Nephron (organoid): ENCODE data around the gene SYCP2.

Experiments used
- H3K27ac Mint-ChIP-seq, 3 experiments: 2 replicates each; pipeline ENCODE4 v1.8.0; 2020; ENCODE audit warnings: mixed read lengths in 3 of 3, mild to moderate bottlenecking in 2 of 3, moderate library complexity in 1 of 3
- H3K27me3 Mint-ChIP-seq: 2 replicates; pipeline ENCODE4 v1.8.0; 2021; ENCODE audit warnings: low read depth, mild to moderate bottlenecking, moderate library complexity, mixed read lengths
- H3K36me3 Mint-ChIP-seq: 2 replicates; pipeline ENCODE4 v1.8.0; 2020; ENCODE audit warnings: low read depth, mixed read lengths
- H3K4me1 Mint-ChIP-seq: 2 replicates; pipeline ENCODE4 v1.8.0; 2020; ENCODE audit warnings: mixed read lengths
- H3K4me3 Mint-ChIP-seq, 3 experiments: 2 replicates each; pipeline ENCODE4 v1.8.0; 2020; ENCODE audit warnings: mild to moderate bottlenecking in 3 of 3, mixed read lengths in 3 of 3, moderate library complexity in 2 of 3
- H3K9me3 Mint-ChIP-seq: 2 replicates; pipeline ENCODE4 v1.8.0; 2020; ENCODE audit warnings: mixed read lengths
- CTCF ChIP-seq, 3 experiments: fragments of 200-600 bp; sonication (generic); IDR thresholded peaks; one replicate each; pipeline ENCODE4 v1.5.0; 2021; ENCODE audit warnings: antibody characterized with exemption in 3 of 3; ENCODE audit not compliant: unreplicated experiment in 3 of 3

The SYCP2 gene

GRCh38 chr20:59873409-59873808 is 60.0 kb downstream of the SYCP2 start:
- H3K4me1 Mint-ChIP-seq: no peaks in the 10 kb centered on the region
- H3K4me3 Mint-ChIP-seq: no peak overlapping the region
- no peaks in the 10 kb centered on the region for H3K9me3 Mint-ChIP-seq
- H3K27me3 Mint-ChIP-seq: peaks cover 8% of the 10 kb centered on the region
- no peaks in the 10 kb centered on the region for H3K36me3 Mint-ChIP-seq
- TF ChIP-seq CTCF (IDR thresholded peaks at IDR 0.05; ENCODE audit: unreplicated experiment in 3 of 3): no peak
- H3K27ac Mint-ChIP-seq: no peak overlapping the region

GRCh38 chr20:59871096-59871495 is 62.3 kb downstream of the SYCP2 start:
- Mint-ChIP-seq H3K4me3 (no peak overlapping the region), H3K27ac (no peak overlapping the region), H3K9me3 (no peaks in the 10 kb centered on the region), H3K27me3 (peaks cover 8% of the 10 kb centered on the region), H3K36me3 (no peaks in the 10 kb centered on the region), H3K4me1 (no peaks in the 10 kb centered on the region)
- no peak for TF ChIP-seq CTCF (IDR thresholded peaks at IDR 0.05; ENCODE audit: unreplicated experiment in 3 of 3)

- peaks cover 20% of the 10 kb centered on the region for H3K27me3 Mint-ChIP-seq
- no peak for TF ChIP-seq CTCF (IDR thresholded peaks at IDR 0.05; ENCODE audit: unreplicated experiment in 3 of 3)
- no peaks in the 10 kb centered on the region for H3K36me3 Mint-ChIP-seq
- no peaks in the 10 kb centered on the region for H3K4me1 Mint-ChIP-seq
- no peak overlapping the region for H3K4me3 Mint-ChIP-seq
- no peak overlapping the region for H3K27ac Mint-ChIP-seq
- H3K9me3 Mint-ChIP-seq: no peaks in the 10 kb centered on the region
Observed at GRCh38 chr20:59866338-59866737, 67.1 kb downstream of the SYCP2 start.

GRCh38 chr20:59864726-59865125 is 68.7 kb downstream of the SYCP2 start:
- no peak for TF ChIP-seq CTCF (IDR thresholded peaks at IDR 0.05; ENCODE audit: unreplicated experiment in 3 of 3)
- H3K27ac Mint-ChIP-seq: no peak overlapping the region
- peaks cover 22% of the 10 kb centered on the region for H3K27me3 Mint-ChIP-seq
- H3K4me3 Mint-ChIP-seq: no peak overlapping the region
- H3K36me3 Mint-ChIP-seq: no peaks in the 10 kb centered on the region
- no peaks in the 10 kb centered on the region for H3K9me3 Mint-ChIP-seq
- no peaks in the 10 kb centered on the region for H3K4me1 Mint-ChIP-seq

- Mint-ChIP-seq H3K4me3 (no peak overlapping the region), H3K36me3 (no peaks in the 10 kb centered on the region), H3K27ac (no peak overlapping the region), H3K4me1 (no peaks in the 10 kb centered on the region), H3K27me3 (peaks cover 25% of the 10 kb centered on the region), H3K9me3 (peaks cover 4% of the 10 kb centered on the region)
- no peak for TF ChIP-seq CTCF (IDR thresholded peaks at IDR 0.05; ENCODE audit: unreplicated experiment in 3 of 3)
Observed at GRCh38 chr20:59863058-59863457, 70.4 kb downstream of the SYCP2 start.

- H3K27me3 Mint-ChIP-seq: peaks cover 25% of the 10 kb centered on the region
- no peak overlapping the region for H3K27ac Mint-ChIP-seq
- TF ChIP-seq CTCF (IDR thresholded peaks at IDR 0.05; ENCODE audit: unreplicated experiment in 3 of 3): no peak
- H3K4me1 Mint-ChIP-seq: no peaks in the 10 kb centered on the region
- peaks cover 7% of the 10 kb centered on the region for H3K9me3 Mint-ChIP-seq
- H3K36me3 Mint-ChIP-seq: no peaks in the 10 kb centered on the region
- H3K4me3 Mint-ChIP-seq: no peak overlapping the region
Observed at GRCh38 chr20:59861401-59861800, 72.0 kb downstream of the SYCP2 start.
